ENCODE data around the gene FAM20C. TPM values are rescaled to one million over a fixed set of nuclear protein-coding genes. Genes with fewer than 3 reads are reported as not detected.

FAM20C gene
- total RNA-seq, 2 donors from 2014 or later, result 18.5 to 18.9 TPM

DNA sequence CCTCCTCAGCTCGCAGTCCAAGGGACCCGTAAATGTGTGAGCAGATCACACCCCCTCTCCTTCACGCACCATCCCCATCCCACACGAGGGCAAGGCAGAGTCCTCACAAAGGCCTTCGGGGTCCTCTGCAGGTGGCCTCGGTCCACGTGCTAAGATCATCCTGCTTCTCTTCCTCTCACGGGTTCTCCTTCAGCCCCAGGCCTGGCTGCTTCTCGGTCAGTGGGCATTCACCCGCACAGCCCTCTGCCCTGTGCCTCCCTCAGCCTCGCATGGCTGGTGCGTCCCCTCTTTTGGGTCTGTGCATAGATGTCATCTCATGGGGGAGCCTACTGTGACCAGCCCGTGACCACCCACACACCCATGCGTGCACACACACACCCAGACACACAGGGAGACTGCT, 80.3 kb downstream of the FAM20C start:
- Histone ChIP-seq H3K4me1 (no peaks in the 10 kb centered on the region), H3K9ac (ENCODE audit: low read depth in 2 of 2, low read length in 2 of 2) (no peak overlapping the region), H3K27ac (no peak overlapping the region), H3K9me3 (no peaks in the 10 kb centered on the region), H3K4me3 (no peak overlapping the region), H3K27me3 (no peaks in the 10 kb centered on the region), H3K36me3 (no peaks in the 10 kb centered on the region)
- TF ChIP-seq, protein P1, sequence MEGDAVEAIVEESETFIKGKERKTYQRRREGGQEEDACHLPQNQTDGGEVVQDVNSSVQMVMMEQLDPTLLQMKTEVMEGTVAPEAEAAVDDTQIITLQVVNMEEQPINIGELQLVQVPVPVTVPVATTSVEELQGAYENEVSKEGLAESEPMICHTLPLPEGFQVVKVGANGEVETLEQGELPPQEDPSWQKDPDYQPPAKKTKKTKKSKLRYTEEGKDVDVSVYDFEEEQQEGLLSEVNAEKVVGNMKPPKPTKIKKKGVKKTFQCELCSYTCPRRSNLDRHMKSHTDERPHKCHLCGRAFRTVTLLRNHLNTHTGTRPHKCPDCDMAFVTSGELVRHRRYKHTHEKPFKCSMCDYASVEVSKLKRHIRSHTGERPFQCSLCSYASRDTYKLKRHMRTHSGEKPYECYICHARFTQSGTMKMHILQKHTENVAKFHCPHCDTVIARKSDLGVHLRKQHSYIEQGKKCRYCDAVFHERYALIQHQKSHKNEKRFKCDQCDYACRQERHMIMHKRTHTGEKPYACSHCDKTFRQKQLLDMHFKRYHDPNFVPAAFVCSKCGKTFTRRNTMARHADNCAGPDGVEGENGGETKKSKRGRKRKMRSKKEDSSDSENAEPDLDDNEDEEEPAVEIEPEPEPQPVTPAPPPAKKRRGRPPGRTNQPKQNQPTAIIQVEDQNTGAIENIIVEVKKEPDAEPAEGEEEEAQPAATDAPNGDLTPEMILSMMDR (IDR thresholded peaks at IDR 0.05), result no peak
- no peak for DNase-seq
- intact Hi-C loops (cut with DNase I), result no loop called here

DNA sequence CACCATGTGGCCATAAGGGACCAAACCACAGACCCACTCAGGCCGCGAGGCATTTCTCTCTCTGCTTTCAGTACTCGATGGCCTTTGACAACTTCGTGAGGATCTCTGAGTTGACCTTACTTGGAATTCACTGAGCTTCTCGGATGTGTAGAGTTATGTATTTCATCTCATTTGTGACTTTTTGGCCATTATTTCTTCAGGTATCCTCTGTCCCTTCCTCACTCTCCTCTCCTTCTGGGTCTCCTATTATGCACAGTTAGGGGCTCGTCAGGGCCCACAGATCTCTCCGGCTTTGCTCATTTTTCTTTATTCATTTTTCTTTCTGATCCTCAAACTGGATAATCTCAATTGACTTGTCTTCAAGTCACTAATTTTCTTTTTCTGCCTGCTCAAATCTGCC, 81.0 kb downstream of the FAM20C start:
- DNase-seq, result no peak
- TF ChIP-seq, protein P1 (IDR thresholded peaks at IDR 0.05), result no peak
- H3K9ac ChIP-seq (ENCODE audit: low read depth in 2 of 2, low read length in 2 of 2), result no peak overlapping the region

DNA sequence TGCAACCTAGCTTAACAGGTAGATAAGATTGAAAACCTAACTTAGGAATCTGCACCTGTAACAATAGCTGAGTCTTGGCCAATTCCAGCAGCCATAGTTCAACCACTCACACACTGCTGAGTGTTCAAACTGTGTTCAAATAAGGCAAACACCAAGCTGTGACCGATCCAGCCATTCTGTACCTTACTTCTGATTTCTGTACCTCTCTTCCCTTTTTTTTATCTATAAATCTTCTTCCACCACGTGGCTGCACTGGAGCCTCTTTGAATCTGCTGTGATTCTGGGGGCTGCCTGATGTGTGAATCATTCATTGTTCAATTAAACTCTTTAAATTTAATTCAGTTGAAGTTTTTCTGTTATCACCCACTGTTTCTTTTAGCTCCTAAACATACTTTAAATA, 81.9 kb downstream of the FAM20C start:
- no peaks in the 10 kb centered on the region for H3K4me1 ChIP-seq
- H3K9me3 ChIP-seq, result no peaks in the 10 kb centered on the region
- intact Hi-C loops (cut with DNase I), result no loop called here
- H3K27me3 ChIP-seq, result no peaks in the 10 kb centered on the region
- TF ChIP-seq, protein P1 (IDR thresholded peaks at IDR 0.05), result no peak
- H3K36me3 ChIP-seq, result no peaks in the 10 kb centered on the region
- H3K4me3 ChIP-seq, result no peak overlapping the region
- H3K9ac ChIP-seq (ENCODE audit: low read depth in 2 of 2, low read length in 2 of 2), result no peak overlapping the region
- DNase-seq, result no peak
- H3K27ac ChIP-seq, result no peak overlapping the region

More for the DNA sequence above, 81.0 kb downstream of the FAM20C start:
- Histone ChIP-seq H3K4me3 (no peak overlapping the region), H3K9me3 (no peaks in the 10 kb centered on the region), H3K4me1 (no peaks in the 10 kb centered on the region), H3K27me3 (no peaks in the 10 kb centered on the region), H3K27ac (no peak overlapping the region), H3K36me3 (no peaks in the 10 kb centered on the region)
- intact Hi-C loops (cut with DNase I), result no loop called here

- Histone ChIP-seq H3K9ac (ENCODE audit: low read depth in 2 of 2, low read length in 2 of 2) (no peak overlapping the region), H3K4me1 (no peaks in the 10 kb centered on the region), H3K27me3 (no peaks in the 10 kb centered on the region), H3K9me3 (no peaks in the 10 kb centered on the region), H3K36me3 (no peaks in the 10 kb centered on the region), H3K27ac (no peak overlapping the region), H3K4me3 (no peak overlapping the region)
- TF ChIP-seq, protein P1 (IDR thresholded peaks at IDR 0.05), result no peak
- no peak for DNase-seq
- intact Hi-C loops (cut with DNase I), result no loop called here
Measured at GRCh38 chr7:276230-276835, 84.0 kb downstream of the FAM20C start.

DNA sequence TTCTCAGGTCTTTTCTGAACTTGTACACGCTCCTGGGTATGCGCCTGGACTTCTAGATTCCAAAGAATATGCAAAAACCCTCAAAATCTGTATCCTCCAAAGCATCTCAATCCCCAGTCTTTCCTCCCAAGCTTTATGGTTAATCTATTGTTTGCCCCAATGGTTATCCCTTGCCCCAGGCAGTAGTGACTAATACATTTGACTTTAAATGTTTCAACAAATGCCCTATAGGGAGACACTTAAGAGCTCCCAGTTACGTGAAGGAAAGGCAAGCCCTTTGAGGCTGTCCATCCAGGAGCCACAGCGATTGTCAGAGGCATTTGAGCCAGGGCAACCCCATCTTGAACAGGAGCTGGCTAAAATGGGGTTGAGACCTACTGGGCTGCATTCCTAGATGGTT, 84.9 kb downstream of the FAM20C start:
- DNase-seq, result no peak
- Histone ChIP-seq H3K9ac (ENCODE audit: low read depth in 2 of 2, low read length in 2 of 2) (no peak overlapping the region), H3K4me3 (no peak overlapping the region), H3K36me3 (no peaks in the 10 kb centered on the region), H3K9me3 (no peaks in the 10 kb centered on the region), H3K4me1 (no peaks in the 10 kb centered on the region), H3K27ac (no peak overlapping the region), H3K27me3 (no peaks in the 10 kb centered on the region)
- intact Hi-C loops (cut with DNase I), result no loop called here
- TF ChIP-seq, protein P1 (IDR thresholded peaks at IDR 0.05), result no peak
